Stomach (tissue), 9 donors: ENCODE results near the gene C1QTNF6. TPM values are rescaled to one million over a fixed set of nuclear protein-coding genes. Genes with fewer than 3 reads are reported as not detected.

ENCODE experiments used
- DNase-seq, 2 donors: peaks; one replicate each; pipeline versions ENCODE4 v3.0.0 to v3.0.0-alpha.2; 2013 to 2019
- H3K27ac ChIP-seq, 5 donors: fragments of 200-600 bp in 4 of 5; sonication (generic) in 4 of 5; one replicate each; pipeline ENCODE4 v1.5.1; 2013 to 2019; ENCODE audit warnings: mild to moderate bottlenecking in 1 of 5, moderate library complexity in 1 of 5
- H3K27me3 ChIP-seq, 3 donors: fragments of 200-600 bp; sonication (generic); one replicate each; pipeline ENCODE4 v1.5.1; 2017 to 2019; ENCODE audit warnings: mixed run types in 1 of 3
- H3K36me3 ChIP-seq, 4 donors: fragments of 200-600 bp; sonication (generic); 1 replicate in 3 of 4; 2 replicates in 1 of 4; pipeline ENCODE4 v1.5.1; 2016 to 2019
- H3K4me1 ChIP-seq, 4 donors: fragments of 200-600 bp; sonication (generic); one replicate each; pipeline ENCODE4 v1.5.1; 2016 to 2019
- H3K4me3 ChIP-seq, 4 donors: fragments of 200-600 bp; sonication (generic) in 3 of 4; one replicate each; pipeline ENCODE4 v1.5.1; 2016 to 2019; ENCODE audit warnings: mild to moderate bottlenecking in 1 of 4
- H3K9me3 ChIP-seq, 4 donors: fragments of 200-600 bp; sonication (generic); one replicate each; pipeline ENCODE4 v1.5.1; 2016 to 2019
- EP300 ChIP-seq: sonication (generic); formaldehyde crosslinking; IDR thresholded peaks from one replicate; pipeline ENCODE4 v1.6.1; 2017; ENCODE audit warnings: antibody characterized with exemption
- POLR2A ChIP-seq, 4 donors: fragments of 450-650 bp; IDR thresholded peaks; one replicate each; pipeline ENCODE4 v1.6.1; 2016; ENCODE audit warnings: antibody characterized with exemption in 4 of 4, control low read depth in 2 of 4, mild to moderate bottlenecking in 1 of 4, moderate library complexity in 1 of 4
- POLR2AphosphoS5 ChIP-seq, 3 donors: sonication (generic); formaldehyde crosslinking; IDR thresholded peaks; one replicate each; pipeline ENCODE4 v1.6.1; 2016; ENCODE audit warnings: antibody characterized with exemption in 3 of 3
- WGBS, 5 donors: extraction: QIAGEN DNeasy Blood & Tissue Kit in 3 of 5; methylation state at CpG; one replicate each; pipeline versions ENCODE4 v1.1.5 to v1.1.7; 2013 to 2018; 5-methylcytosine and 5-hydroxymethylcytosine counted together
- intact Hi-C: fragments of 100-400 bp; cut with DNase I; formaldehyde crosslinking; loops from one replicate; pipeline ENCODE4 v1.15.1; 2023; ENCODE audit warnings: low total_unique reads
- polyA plus RNA-seq, 3 donors: library from polyadenylated mRNA; stranded (reverse); fragments of 200-250 nt; gene quantifications; one replicate each; pipeline ENCODE4 v1.2.3, GENCODE V29; 2013
- total RNA-seq, 5 donors: library from RNA; depleted of rRNA; stranded (reverse); fragments of >200 nt; gene quantifications; one replicate each; pipeline versions ENCODE4 v1.1.0 to v1.2.3, GENCODE V29; 2014 to 2016
- TF ChIP-seq, protein P1 (sequence below), 7 experiments: fragments of 450-650 bp in 4 of 7; fragments of 200-600 bp in 3 of 7; sonication (generic) in 3 of 7; IDR thresholded peaks; one replicate each; pipeline ENCODE4 v1.5.1; 2016 to 2019; ENCODE audit warnings: antibody characterized with exemption in 7 of 7, control low read depth in 2 of 7, mild to moderate bottlenecking in 1 of 7
- donor health status: healthy with polysubstance abuse.
- donor health status: Bipolar disorder and iron deficiency.
- donor health status: healthy.

C1QTNF6 gene
- total and polyA plus RNA-seq, 8 donors = 0.45 to 10.4 (median 4.0) TPM; not detected in 1

GRCh38 chr22:37198258-37199102 is 10.4 kb upstream of the C1QTNF6 start:
- DNase-seq = peak; percentile 88 to 92
- H3K9me3 ChIP-seq = no peaks in the 10 kb centered on the region
- WGBS, 5 donors = 2% methylated on average over 21 to 51 of the region's 51 CpGs
- intact Hi-C loops = no loop called here
- peak overlapping the region; percentile 57 to 76 (median 62) for H3K4me3 ChIP-seq
- H3K27ac ChIP-seq = peak overlapping the region; percentile 91 to 97 (median 97)
- TF ChIP-seq EP300 (no peak), POLR2AphosphoS5 (IDR thresholded peaks at IDR 0.05) (no peak)
- TF ChIP-seq, protein P1, sequence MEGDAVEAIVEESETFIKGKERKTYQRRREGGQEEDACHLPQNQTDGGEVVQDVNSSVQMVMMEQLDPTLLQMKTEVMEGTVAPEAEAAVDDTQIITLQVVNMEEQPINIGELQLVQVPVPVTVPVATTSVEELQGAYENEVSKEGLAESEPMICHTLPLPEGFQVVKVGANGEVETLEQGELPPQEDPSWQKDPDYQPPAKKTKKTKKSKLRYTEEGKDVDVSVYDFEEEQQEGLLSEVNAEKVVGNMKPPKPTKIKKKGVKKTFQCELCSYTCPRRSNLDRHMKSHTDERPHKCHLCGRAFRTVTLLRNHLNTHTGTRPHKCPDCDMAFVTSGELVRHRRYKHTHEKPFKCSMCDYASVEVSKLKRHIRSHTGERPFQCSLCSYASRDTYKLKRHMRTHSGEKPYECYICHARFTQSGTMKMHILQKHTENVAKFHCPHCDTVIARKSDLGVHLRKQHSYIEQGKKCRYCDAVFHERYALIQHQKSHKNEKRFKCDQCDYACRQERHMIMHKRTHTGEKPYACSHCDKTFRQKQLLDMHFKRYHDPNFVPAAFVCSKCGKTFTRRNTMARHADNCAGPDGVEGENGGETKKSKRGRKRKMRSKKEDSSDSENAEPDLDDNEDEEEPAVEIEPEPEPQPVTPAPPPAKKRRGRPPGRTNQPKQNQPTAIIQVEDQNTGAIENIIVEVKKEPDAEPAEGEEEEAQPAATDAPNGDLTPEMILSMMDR (IDR thresholded peaks at IDR 0.05) = peak in 5 of 7 experiments; percentile 48 to 95 (median 89)
- no peaks in the 10 kb centered on the region for H3K36me3 ChIP-seq
- H3K27me3 ChIP-seq = no peaks in the 10 kb centered on the region
- H3K4me1 ChIP-seq = peaks cover 34 to 42% (median 40%) of the 10 kb centered on the region in 4 donors

- peaks cover 41 to 48% (median 42%) of the 10 kb centered on the region in 4 donors for H3K4me1 ChIP-seq
- no peaks in the 10 kb centered on the region for H3K36me3 ChIP-seq
- H3K27me3 ChIP-seq = no peaks in the 10 kb centered on the region
- peak overlapping the region in 2 of 4 donors; percentile 60 to 65 for H3K4me3 ChIP-seq
- DNase-seq = peak; percentile 44 to 51
- TF ChIP-seq POLR2AphosphoS5 (IDR thresholded peaks at IDR 0.05) (peak in 1 of 3 donors; percentile 13), EP300 (peak; percentile 22), POLR2A (IDR thresholded peaks at IDR 0.05) (no peak)
- TF ChIP-seq, protein P1 (IDR thresholded peaks at IDR 0.05) = no peak
- H3K9me3 ChIP-seq = no peaks in the 10 kb centered on the region
- peak overlapping the region; percentile 38 to 97 (median 97) for H3K27ac ChIP-seq
- WGBS, 5 donors = 27 to 55% (median 39%) methylated on average over 9 to 12 of the region's 12 CpGs
- intact Hi-C loops = no loop called here
Observed at GRCh38 chr22:37197451-37198257, 9.6 kb upstream of the C1QTNF6 start.

GRCh38 chr22:37196539-37197450 is 8.7 kb upstream of the C1QTNF6 start:
- no peaks in the 10 kb centered on the region for H3K9me3 ChIP-seq
- peak overlapping the region; percentile 38 to 97 (median 97) for H3K27ac ChIP-seq
- 39 to 51% (median 44%) methylated on average over 8 to 14 of the region's 14 CpGs for WGBS, 5 donors
- TF ChIP-seq, protein P1 (IDR thresholded peaks at IDR 0.05) = no peak
- peak in 2 of 3 donors; percentile 32 to 69 for TF ChIP-seq POLR2AphosphoS5 (IDR thresholded peaks at IDR 0.05)
- intact Hi-C loops = no loop called here
- no peaks in the 10 kb centered on the region for H3K36me3 ChIP-seq
- H3K4me1 ChIP-seq = peaks cover 41 to 56% (median 45%) of the 10 kb centered on the region in 4 donors
- H3K27me3 ChIP-seq = no peaks in the 10 kb centered on the region
- no peak overlapping the region for H3K4me3 ChIP-seq
- DNase-seq = peak; percentile 88 to 91
